ENCODE results near the gene NFAM1. TPM values are rescaled to one million over a fixed set of nuclear protein-coding genes. Genes with fewer than 3 reads are reported as not detected.

NFAM1 gene
- total RNA-seq, 2 donors from 2014 or later, result 0.64 to 2.1 TPM

GRCh38 chr22:42346722-42347121, 85.5 kb downstream of the NFAM1 start:
- no peak for DNase-seq
- no peak overlapping the region for H3K9ac ChIP-seq (ENCODE audit: low read depth in 2 of 2, low read length in 2 of 2)

DNA sequence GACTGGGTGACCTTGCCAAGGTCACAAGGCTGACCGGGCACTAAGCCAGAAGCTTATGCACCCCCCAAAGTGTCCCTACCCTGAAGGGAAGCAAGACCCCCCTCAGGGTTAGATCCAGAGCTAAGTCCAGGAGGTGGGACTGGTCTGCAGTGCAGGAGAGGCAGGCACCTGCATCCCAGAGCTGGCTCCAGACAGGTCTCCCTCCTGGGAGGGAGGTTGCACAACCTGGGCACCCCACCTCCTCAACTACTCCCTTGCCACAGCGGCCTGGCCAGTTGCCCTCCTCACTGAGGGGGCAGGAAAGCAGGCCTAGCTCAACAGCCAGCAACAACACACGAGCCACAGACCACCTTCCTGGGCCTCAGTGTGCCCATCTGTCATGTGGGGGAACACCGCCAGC, 86.7 kb downstream of the NFAM1 start:
- H3K27me3 ChIP-seq, result no peaks in the 10 kb centered on the region
- intact Hi-C loops (cut with DNase I), result no loop called here
- H3K4me3 ChIP-seq, result no peak overlapping the region
- no peak overlapping the region for H3K27ac ChIP-seq
- H3K36me3 ChIP-seq, result no peaks in the 10 kb centered on the region
- H3K9me3 ChIP-seq, result no peaks in the 10 kb centered on the region
- H3K9ac ChIP-seq (ENCODE audit: low read depth in 2 of 2, low read length in 2 of 2), result no peak overlapping the region
- DNase-seq, result no peak
- TF ChIP-seq, protein P1, sequence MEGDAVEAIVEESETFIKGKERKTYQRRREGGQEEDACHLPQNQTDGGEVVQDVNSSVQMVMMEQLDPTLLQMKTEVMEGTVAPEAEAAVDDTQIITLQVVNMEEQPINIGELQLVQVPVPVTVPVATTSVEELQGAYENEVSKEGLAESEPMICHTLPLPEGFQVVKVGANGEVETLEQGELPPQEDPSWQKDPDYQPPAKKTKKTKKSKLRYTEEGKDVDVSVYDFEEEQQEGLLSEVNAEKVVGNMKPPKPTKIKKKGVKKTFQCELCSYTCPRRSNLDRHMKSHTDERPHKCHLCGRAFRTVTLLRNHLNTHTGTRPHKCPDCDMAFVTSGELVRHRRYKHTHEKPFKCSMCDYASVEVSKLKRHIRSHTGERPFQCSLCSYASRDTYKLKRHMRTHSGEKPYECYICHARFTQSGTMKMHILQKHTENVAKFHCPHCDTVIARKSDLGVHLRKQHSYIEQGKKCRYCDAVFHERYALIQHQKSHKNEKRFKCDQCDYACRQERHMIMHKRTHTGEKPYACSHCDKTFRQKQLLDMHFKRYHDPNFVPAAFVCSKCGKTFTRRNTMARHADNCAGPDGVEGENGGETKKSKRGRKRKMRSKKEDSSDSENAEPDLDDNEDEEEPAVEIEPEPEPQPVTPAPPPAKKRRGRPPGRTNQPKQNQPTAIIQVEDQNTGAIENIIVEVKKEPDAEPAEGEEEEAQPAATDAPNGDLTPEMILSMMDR (IDR thresholded peaks at IDR 0.05), result no peak
- H3K4me1 ChIP-seq, result no peaks in the 10 kb centered on the region

More at GRCh38 chr22:42346722-42347121, 85.5 kb downstream of the NFAM1 start:
- TF ChIP-seq, protein P1 (IDR thresholded peaks at IDR 0.05), result no peak
- no peaks in the 10 kb centered on the region for H3K36me3 ChIP-seq
- no peak overlapping the region for H3K4me3 ChIP-seq
- H3K27ac ChIP-seq, result no peak overlapping the region
- no peaks in the 10 kb centered on the region for H3K27me3 ChIP-seq
- intact Hi-C loops (cut with DNase I), result no loop called here
- H3K4me1 ChIP-seq, result no peaks in the 10 kb centered on the region
- no peaks in the 10 kb centered on the region for H3K9me3 ChIP-seq

- intact Hi-C loops (cut with DNase I), result no loop called here
- no peaks in the 10 kb centered on the region for H3K9me3 ChIP-seq
- TF ChIP-seq, protein P1 (IDR thresholded peaks at IDR 0.05), result no peak
- no peak overlapping the region for H3K27ac ChIP-seq
- H3K4me1 ChIP-seq, result no peaks in the 10 kb centered on the region
- H3K36me3 ChIP-seq, result no peaks in the 10 kb centered on the region
- no peak for DNase-seq
- no peaks in the 10 kb centered on the region for H3K27me3 ChIP-seq
- no peak overlapping the region for H3K4me3 ChIP-seq
- peak overlapping the region in 1 of 2 donors; percentile 24 for H3K9ac ChIP-seq (ENCODE audit: low read depth in 2 of 2, low read length in 2 of 2)
These were observed 87.8 kb downstream of the NFAM1 start for GRCh38 chr22:42344361-42344905.

DNA sequence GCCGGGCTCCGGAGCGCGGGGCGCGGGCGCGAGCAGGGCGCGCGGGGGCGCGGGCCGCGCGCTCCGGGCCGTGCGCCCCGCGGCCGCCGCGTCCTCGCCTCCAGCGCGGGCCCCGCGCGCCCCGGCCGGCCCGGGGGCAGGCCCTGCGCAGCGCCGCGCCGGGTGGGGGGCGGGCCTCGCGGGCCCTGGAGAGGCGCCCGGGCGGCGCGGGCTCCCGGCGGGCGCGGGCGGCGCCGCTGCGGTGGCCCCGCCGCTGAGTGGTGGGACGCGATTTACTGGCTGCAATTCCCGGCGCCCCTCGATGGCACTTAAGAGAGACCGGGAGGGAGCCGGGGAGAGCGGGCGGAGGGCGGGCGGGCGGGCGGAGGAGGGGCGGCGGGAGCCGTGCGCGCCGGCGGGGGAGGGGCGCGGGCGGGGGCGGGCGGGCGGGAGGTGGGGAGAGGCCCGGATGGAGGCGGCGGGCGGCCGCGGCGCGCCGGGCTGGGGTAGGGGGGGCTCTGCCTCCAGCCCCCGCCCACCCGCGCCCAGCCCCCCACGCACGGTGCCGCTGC, 88.6 kb downstream of the NFAM1 start:
- no peaks in the 10 kb centered on the region for H3K4me1 ChIP-seq
- H3K27me3 ChIP-seq, result no peaks in the 10 kb centered on the region
- DNase-seq, result no peak
- intact Hi-C loops (cut with DNase I), result no loop called here
- peak overlapping the region; percentile 36 for H3K4me3 ChIP-seq
- H3K27ac ChIP-seq, result no peak overlapping the region
- H3K9ac ChIP-seq (ENCODE audit: low read depth in 2 of 2, low read length in 2 of 2), result no peak overlapping the region
- no peaks in the 10 kb centered on the region for H3K36me3 ChIP-seq
- H3K9me3 ChIP-seq, result no peaks in the 10 kb centered on the region
- TF ChIP-seq, protein P1 (IDR thresholded peaks at IDR 0.05), result no peak

- Histone ChIP-seq H3K27ac (no peak overlapping the region), H3K4me1 (no peaks in the 10 kb centered on the region), H3K4me3 (peak overlapping the region; percentile 36), H3K27me3 (no peaks in the 10 kb centered on the region), H3K9ac (ENCODE audit: low read depth in 2 of 2, low read length in 2 of 2) (no peak overlapping the region), H3K36me3 (no peaks in the 10 kb centered on the region), H3K9me3 (no peaks in the 10 kb centered on the region)
- TF ChIP-seq, protein P1 (IDR thresholded peaks at IDR 0.05), result no peak
- intact Hi-C loops (cut with DNase I), result no loop called here
- no peak for DNase-seq
These were observed 89.1 kb downstream of the NFAM1 start for GRCh38 chr22:42343121-42343454.

Measured in colonic mucosa (tissue), 4 donors.